RWPE1 (cell line): Measurements from ENCODE around the gene CBX5.
"Not testable (repeated sequence)": the region's sequence is repeated elsewhere in the genome, so short reads cannot be mapped to it uniquely, and the experiment has no call there.

ENCODE experiments used
- CTCF ChIA-PET: fragments of 350-600 bp; sonication (Branson Sonifier 250); formaldehyde crosslinking; extraction: SDS; loops from one replicate; lab custom pipeline; 2021; lab: Yijun Ruan, JAX
- POLR2A ChIA-PET: fragments of 400-600 bp; formaldehyde crosslinking; extraction: SDS; loops from one replicate; lab custom pipeline; 2020; ENCODE audit warnings: antibody characterized with exemption; ENCODE audit not compliant: low non-redundant PET; lab: Yijun Ruan, JAX
- DNase-seq: peaks from one replicate; pipeline ENCODE4 v3.0.0; 2012; ENCODE audit warnings: low spot score
- H3K27ac ChIP-seq: fragments of 450-650 bp; 2 replicates; pipeline ENCODE4 v1.5.1; 2017
- TF ChIP-seq, protein P1 (sequence below): fragments of 450-650 bp; conservative IDR thresholded peaks from 2 replicates; pipeline ENCODE4 v1.5.1; 2017; ENCODE audit warnings: low read depth, mild to moderate bottlenecking

The CBX5 gene

GRCh38 chr12:54196396-54196795, 83.5 kb downstream of the CBX5 start:
- TF ChIP-seq, protein P1, sequence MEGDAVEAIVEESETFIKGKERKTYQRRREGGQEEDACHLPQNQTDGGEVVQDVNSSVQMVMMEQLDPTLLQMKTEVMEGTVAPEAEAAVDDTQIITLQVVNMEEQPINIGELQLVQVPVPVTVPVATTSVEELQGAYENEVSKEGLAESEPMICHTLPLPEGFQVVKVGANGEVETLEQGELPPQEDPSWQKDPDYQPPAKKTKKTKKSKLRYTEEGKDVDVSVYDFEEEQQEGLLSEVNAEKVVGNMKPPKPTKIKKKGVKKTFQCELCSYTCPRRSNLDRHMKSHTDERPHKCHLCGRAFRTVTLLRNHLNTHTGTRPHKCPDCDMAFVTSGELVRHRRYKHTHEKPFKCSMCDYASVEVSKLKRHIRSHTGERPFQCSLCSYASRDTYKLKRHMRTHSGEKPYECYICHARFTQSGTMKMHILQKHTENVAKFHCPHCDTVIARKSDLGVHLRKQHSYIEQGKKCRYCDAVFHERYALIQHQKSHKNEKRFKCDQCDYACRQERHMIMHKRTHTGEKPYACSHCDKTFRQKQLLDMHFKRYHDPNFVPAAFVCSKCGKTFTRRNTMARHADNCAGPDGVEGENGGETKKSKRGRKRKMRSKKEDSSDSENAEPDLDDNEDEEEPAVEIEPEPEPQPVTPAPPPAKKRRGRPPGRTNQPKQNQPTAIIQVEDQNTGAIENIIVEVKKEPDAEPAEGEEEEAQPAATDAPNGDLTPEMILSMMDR, result no peak
- CTCF ChIA-PET, result no interaction called here
- POLR2A ChIA-PET, result no interaction called here
- DNase-seq, result no peak
- no peak overlapping the region for H3K27ac ChIP-seq

- no peak overlapping the region for H3K27ac ChIP-seq
- ChIA-PET CTCF (interaction anchor here (1.0 kb wide), 1 partner anchor 211 kb away, joined by 4 read pairs; the partner anchor contains the start of gene HOXC10), POLR2A (no interaction called here)
- no peak for DNase-seq
- TF ChIP-seq, protein P1, result no peak
Observed at GRCh38 chr12:54195737-54196347, 84.1 kb downstream of the CBX5 start.

DNA sequence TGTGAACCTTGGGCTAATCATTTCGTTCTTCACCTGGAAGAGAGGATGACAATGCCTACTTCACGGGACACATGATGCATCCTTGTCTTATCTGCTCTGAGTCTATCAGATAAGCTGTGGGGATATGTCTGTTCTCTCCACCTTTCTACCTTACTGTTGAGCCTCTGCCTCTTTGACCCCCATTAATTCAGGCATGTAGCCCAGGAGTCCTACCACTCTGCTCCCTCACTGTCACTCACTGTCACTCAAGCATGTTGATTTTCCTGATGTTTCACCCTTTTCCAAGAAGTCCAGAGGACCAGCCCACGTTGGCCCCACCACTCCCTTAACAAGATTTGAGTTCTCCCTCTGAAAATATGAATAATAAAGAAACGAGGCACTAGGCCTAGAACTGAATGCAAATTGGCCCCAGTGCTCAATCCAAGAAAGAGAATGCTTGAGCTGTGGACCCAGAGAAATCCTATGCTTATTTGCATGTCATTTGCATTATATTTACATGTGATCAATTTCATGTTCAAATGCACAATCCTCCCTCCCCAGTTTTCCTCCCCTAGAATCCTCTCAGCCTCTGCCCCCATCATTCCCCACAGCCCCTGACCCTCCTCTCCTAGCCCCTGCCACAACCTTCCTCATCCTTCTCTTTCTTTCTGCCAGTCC, 84.7 kb downstream of the CBX5 start:
- POLR2A ChIA-PET, result no interaction called here
- DNase-seq, result no peak
- TF ChIP-seq, protein P1, result no peak
- H3K27ac ChIP-seq, result no peak overlapping the region
- CTCF ChIA-PET, result interaction anchor here (1.0 to 1.1 kb wide), 2 partner anchors 162 to 210 kb away, joined by 3 to 4 read pairs; partner anchors contain the start of genes HOXC10 and HOXC5

DNA sequence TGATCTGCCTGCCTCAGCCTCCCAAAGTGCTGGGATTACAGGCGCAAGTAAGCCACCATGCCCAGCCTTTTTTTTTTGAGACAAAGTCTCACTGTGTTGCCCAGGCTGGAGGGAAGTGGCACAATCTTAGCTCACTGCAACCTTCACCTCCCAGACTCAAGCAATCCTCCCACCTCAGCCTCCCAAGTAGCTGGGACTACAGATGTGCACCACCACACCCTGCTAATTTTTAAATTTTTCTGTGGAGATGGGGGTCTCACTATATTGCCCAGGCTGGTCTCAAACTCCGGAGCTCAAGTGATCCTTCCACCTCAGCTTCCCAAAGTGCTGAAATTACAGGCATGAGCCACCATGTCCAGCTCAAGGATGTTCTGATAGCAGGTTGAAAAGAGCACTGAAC, 85.3 kb downstream of the CBX5 start:
- H3K27ac ChIP-seq, DNase-seq: not testable (repeated sequence)
- ChIA-PET CTCF (interaction anchor here (1.1 kb wide), 1 partner anchor 162 kb away, joined by 3 read pairs; the partner anchor contains the start of gene HOXC5), POLR2A (interaction anchor here (0.6 kb wide), 1 partner anchor 52 kb away, joined by 5 read pairs; no protein-coding TSS in a partner anchor)

DNA sequence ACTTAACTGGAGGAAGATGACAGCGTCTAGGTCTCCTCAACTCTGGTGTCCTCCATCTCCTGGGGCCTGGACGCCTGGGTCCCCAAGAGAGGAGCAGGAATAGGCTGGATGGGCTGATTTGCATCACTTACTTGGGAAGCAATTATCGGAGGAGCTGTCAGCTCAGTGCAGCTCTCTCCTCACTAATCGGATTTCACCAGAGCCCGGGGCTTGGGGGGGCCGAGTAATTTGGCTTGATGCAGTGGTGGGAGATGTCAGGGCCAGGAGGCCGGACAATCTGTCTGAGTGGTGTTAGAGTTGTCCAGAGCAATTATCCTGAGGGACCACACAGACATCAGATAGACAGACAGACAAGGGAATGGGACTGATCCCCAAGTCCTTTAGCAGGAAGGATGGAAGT, 86.5 kb downstream of the CBX5 start:
- TF ChIP-seq, protein P1, result no peak
- H3K27ac ChIP-seq, result no peak overlapping the region
- ChIA-PET CTCF (interaction anchor here (0.9 kb wide), 1 partner anchor 8 kb away, joined by 4 read pairs; no protein-coding TSS in a partner anchor), POLR2A (interaction anchor here (0.6 kb wide), 1 partner anchor 203 kb away, joined by 5 read pairs; no protein-coding TSS in a partner anchor)
- DNase-seq, result no peak

GRCh38 chr12:54191550-54192022, 88.3 kb downstream of the CBX5 start:
- peak; percentile 86 for DNase-seq
- ChIA-PET POLR2A (interaction anchor here (1.2 kb wide), 1 partner anchor 185 kb away, joined by 9 read pairs; no protein-coding TSS in a partner anchor), CTCF (interaction anchor here (0.6 to 2.1 kb wide), 19 partner anchors 10 to 206 kb away, joined by 3 to 28 read pairs (median 4); partner anchors contain the start of genes HOXC10, HOXC5 and HOXC8)
- TF ChIP-seq, protein P1, result peak; percentile 85
- H3K27ac ChIP-seq, result no peak overlapping the region
